ENCODE data around the gene API5.

- no peak for TF ChIP-seq CTCF (IDR thresholded peaks at IDR 0.05)
- TF ChIP-seq EP300 (IDR thresholded peaks at IDR 0.05) = no peak
- no peak for TF ChIP-seq POLR2A (IDR thresholded peaks at IDR 0.05)
Observed at GRCh38 chr11:43367382-43368178, 55.8 kb downstream of the API5 start.
